ENCODE data around the gene FBXO38. TPM values are rescaled to one million over a fixed set of nuclear protein-coding genes. Genes with fewer than 3 reads are reported as not detected.

The FBXO38 gene
- total RNA-seq, 3 donors from 2014 or later = 50.6 to 80.9 (median 67.5) TPM

- intact Hi-C loops (cut with DNase I; ENCODE audit: low total_unique reads) = no loop called here
- Histone ChIP-seq H3K27ac (no peak overlapping the region), H3K4me1 (no peaks in the 10 kb centered on the region), H3K27me3 (no peaks in the 10 kb centered on the region), H3K4me3 (no peak overlapping the region), H3K36me3 (peaks cover 38% of the 10 kb centered on the region), H3K9me3 (no peaks in the 10 kb centered on the region)
- no peak for TF ChIP-seq POLR2A (IDR thresholded peaks at IDR 0.05)
- no peak for DNase-seq (ENCODE audit: low spot score in 2 of 2)
These were observed 43.7 kb downstream of the FBXO38 start for GRCh38 chr5:148427370-148428042.

DNA sequence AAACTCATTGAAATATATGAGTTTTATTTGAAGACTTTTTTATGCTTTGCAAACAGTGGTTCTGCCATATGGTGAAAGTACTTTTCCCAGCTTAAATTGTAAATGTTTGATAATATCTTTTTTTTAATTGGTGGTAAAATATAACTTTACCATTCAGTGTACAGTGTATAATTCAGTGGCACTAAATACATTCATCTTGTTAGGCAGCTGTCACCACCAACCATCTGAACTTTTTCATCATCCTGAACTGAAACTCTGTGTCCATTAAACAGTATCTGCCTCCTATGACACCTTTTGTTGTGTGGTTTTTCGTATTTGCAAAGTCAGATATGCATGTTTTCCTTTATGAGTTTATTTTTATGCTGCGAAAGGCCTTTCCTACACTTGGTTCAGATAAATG is 45.1 kb downstream of the FBXO38 start:
- DNase-seq (ENCODE audit: low spot score in 2 of 2) = no peak
- Histone ChIP-seq H3K4me1 (no peaks in the 10 kb centered on the region), H3K9me3 (no peaks in the 10 kb centered on the region), H3K27ac (no peak overlapping the region), H3K36me3 (peaks cover 37% of the 10 kb centered on the region), H3K4me3 (no peak overlapping the region), H3K27me3 (no peaks in the 10 kb centered on the region)
- intact Hi-C loops (cut with DNase I; ENCODE audit: low total_unique reads) = no loop called here
- TF ChIP-seq CTCF (IDR thresholded peaks at IDR 0.05) (no peak), POLR2A (IDR thresholded peaks at IDR 0.05) (no peak), POLR2AphosphoS5 (IDR thresholded peaks at IDR 0.05) (no peak)

DNA sequence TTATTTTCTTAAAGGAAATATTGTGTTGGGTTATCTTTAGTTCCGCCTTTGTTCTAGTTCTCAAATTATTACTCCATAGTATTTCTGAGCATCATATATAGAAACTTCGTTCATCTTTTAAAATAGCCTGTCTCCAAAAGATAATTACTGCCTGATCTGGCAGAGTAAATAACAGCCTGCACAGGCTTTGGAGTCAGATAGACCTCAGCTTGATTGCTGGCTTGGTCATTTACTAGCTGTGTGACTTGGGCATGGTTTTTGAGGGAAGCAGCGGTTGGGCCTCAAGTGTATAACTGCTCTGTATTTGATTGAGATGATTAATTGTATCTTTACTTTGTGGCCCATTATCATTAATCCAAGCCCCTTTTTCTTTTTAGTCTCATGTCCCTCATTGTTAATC is 50.1 kb downstream of the FBXO38 start:
- no peak overlapping the region for H3K27ac ChIP-seq
- TF ChIP-seq POLR2A (IDR thresholded peaks at IDR 0.05) (no peak), CTCF (IDR thresholded peaks at IDR 0.05) (no peak), POLR2AphosphoS5 (IDR thresholded peaks at IDR 0.05) (no peak)
- H3K4me3 ChIP-seq = no peak overlapping the region
- H3K27me3 ChIP-seq = no peaks in the 10 kb centered on the region
- H3K4me1 ChIP-seq = no peaks in the 10 kb centered on the region
- no peak for DNase-seq (ENCODE audit: low spot score in 2 of 2)
- intact Hi-C loops (cut with DNase I; ENCODE audit: low total_unique reads) = no loop called here
- no peaks in the 10 kb centered on the region for H3K9me3 ChIP-seq
- H3K36me3 ChIP-seq = peaks cover 3% of the 10 kb centered on the region

DNA sequence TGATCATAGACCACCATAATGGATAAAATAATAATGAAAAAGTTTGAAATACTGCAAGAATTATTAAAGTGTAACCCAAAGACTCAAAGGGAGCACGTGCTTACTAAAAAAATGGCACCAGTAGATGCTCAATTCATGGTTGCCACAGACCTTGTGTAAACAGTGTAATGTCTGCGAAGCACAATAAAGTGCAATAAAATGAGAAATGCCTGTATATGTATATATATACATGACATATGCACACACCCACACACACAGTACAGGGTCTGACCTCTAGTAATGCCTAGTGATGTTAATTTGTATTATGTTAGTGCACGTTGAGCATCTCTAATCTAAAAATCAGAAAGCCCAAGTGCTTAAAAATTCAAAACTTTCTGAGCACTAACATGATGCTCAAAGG is 52.3 kb downstream of the FBXO38 start:
- no peak overlapping the region for H3K4me3 ChIP-seq
- peaks cover 8% of the 10 kb centered on the region for H3K36me3 ChIP-seq
- no peaks in the 10 kb centered on the region for H3K4me1 ChIP-seq
- DNase-seq (ENCODE audit: low spot score in 2 of 2) = no peak
- H3K27ac ChIP-seq = no peak overlapping the region
- H3K27me3 ChIP-seq = no peaks in the 10 kb centered on the region
- intact Hi-C loops (cut with DNase I; ENCODE audit: low total_unique reads) = no loop called here
- TF ChIP-seq CTCF (IDR thresholded peaks at IDR 0.05) = no peak
- no peak for TF ChIP-seq POLR2A (IDR thresholded peaks at IDR 0.05)
- H3K9me3 ChIP-seq = no peaks in the 10 kb centered on the region

- Histone ChIP-seq H3K36me3 (peaks cover 14% of the 10 kb centered on the region), H3K27ac (no peak overlapping the region), H3K4me1 (no peaks in the 10 kb centered on the region), H3K27me3 (no peaks in the 10 kb centered on the region), H3K9me3 (no peaks in the 10 kb centered on the region), H3K4me3 (no peak overlapping the region)
- DNase-seq (ENCODE audit: low spot score in 2 of 2) = no peak
- no peak for TF ChIP-seq POLR2A (IDR thresholded peaks at IDR 0.05)
- no peak for TF ChIP-seq CTCF (IDR thresholded peaks at IDR 0.05)
- no peak for TF ChIP-seq POLR2AphosphoS5 (IDR thresholded peaks at IDR 0.05)
- intact Hi-C loops (cut with DNase I; ENCODE audit: low total_unique reads) = no loop called here
These were observed 53.5 kb downstream of the FBXO38 start for GRCh38 chr5:148437249-148437648.

DNA sequence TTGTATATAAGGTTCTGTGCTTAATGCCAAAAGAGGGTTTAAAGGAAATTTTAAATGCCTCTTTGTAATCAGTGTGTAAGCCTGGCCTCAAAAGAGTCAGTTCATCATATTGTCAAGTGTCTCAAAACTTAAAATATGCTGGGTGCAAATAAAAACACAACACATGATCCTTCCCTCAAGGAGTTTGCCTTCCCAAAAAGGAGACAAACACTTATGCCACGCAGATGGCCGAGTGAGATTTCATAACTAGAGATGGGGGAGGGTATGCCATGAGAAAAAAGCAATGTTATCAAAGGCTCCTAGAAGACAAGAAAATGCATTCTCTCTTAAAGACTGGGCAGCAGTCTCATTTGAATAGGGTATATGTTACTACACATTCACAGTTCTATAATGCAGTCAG is 55.2 kb downstream of the FBXO38 start:
- intact Hi-C loops (cut with DNase I; ENCODE audit: low total_unique reads) = no loop called here
- no peaks in the 10 kb centered on the region for H3K4me1 ChIP-seq
- H3K9me3 ChIP-seq = no peaks in the 10 kb centered on the region
- no peak for TF ChIP-seq POLR2AphosphoS5 (IDR thresholded peaks at IDR 0.05)
- TF ChIP-seq POLR2A (IDR thresholded peaks at IDR 0.05) = no peak
- no peak for TF ChIP-seq CTCF (IDR thresholded peaks at IDR 0.05)
- no peaks in the 10 kb centered on the region for H3K27me3 ChIP-seq
- H3K36me3 ChIP-seq = peaks cover 10% of the 10 kb centered on the region
- H3K27ac ChIP-seq = no peak overlapping the region
- H3K4me3 ChIP-seq = no peak overlapping the region
- no peak for DNase-seq (ENCODE audit: low spot score in 2 of 2)

Data from breast epithelium (tissue), 4 donors.